HG03135 (cell line): ENCODE measurements around the gene CLDN2.
A peak's percentile ranks its signal among the peaks of the same experiment; 100 is the strongest.
"Not testable (repeated sequence)": the region's sequence is repeated elsewhere in the genome, so short reads cannot be mapped to it uniquely, and the experiment has no call there.

Experiments
- ATAC-seq: cut with Tn5 transposase; IDR thresholded peaks from one replicate; pipeline ENCODE4 v1.9.1; 2021; ENCODE audit warnings: mild to moderate bottlenecking, moderate library complexity; ENCODE audit not compliant: unreplicated experiment

CLDN2 gene

GRCh38 chrX:106919932-106920452 lies at the start of gene CLDN2:
Gene CLDN2, plus strand, starts transcription at chrX:106920402. Its CDS starts 7,827 bp downstream, at chrX:106928229.
- ATAC-seq, result no peak

GRCh38 chrX:106872796-106873195 lies 47.4 kb upstream of the CLDN2 start:
- not testable (repeated sequence) for ATAC-seq

GRCh38 chrX:106874075-106874474 lies 46.1 kb upstream of the CLDN2 start:
- ATAC-seq, result no peak

GRCh38 chrX:106875151-106875550 lies 45.1 kb upstream of the CLDN2 start:
- no peak for ATAC-seq

DNA sequence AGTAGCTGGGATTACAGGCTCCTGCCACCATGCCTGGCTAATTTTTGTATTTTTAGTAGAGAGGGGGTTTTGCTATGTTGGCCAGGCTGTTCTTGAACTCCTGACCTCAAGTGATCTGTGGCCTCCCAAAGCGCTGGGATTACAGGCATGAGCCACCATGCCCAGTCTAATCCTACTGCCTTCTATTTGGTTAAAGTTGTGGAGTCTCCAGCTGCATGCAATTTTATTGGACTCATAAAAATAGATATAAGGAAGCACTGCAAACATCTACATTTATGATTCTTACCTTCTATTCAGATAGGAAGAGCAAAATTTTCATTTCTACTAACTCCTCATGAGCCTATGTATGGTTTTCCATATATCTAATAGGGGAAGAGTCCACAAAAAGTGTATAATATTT lies 30.7 kb upstream of the CLDN2 start:
- ATAC-seq, result no peak

DNA sequence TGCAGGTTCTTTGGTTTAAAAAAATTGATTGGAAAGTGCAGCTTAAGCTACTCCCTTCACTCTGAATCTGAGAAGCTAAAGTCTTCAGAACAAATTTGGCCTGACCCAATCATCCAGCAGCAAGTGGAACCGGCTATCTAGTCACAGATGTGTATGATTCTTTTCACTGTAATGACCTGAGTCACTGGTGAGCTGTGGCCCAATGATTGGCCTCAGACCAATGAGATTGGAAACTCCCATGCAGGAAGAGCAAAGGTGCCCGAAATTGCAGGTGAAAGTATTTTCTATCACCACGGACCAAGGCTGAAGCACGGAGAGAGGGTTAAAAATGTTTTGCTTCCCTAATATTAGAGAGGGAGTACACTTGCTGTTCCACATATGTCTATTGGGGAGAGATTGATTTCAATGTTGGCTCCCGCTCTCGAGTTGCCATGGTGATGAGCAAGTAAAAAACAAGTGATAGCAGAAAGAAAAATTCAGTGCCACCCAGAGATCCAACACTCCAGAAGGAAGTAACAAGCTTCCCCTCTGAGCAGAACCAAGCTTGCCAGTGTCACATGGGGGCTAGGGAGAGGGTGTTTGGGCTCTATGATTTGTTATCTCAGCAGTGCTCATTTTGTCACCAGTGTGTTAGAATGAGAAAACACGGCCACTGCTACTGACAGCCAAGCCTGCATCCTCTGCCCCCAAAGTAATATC lies 28.3 kb upstream of the CLDN2 start:
- ATAC-seq, result no peak

- peak; percentile 81 for ATAC-seq
Measured at GRCh38 chrX:106894392-106894909, 25.8 kb upstream of the CLDN2 start.

- ATAC-seq, result no peak
Measured at GRCh38 chrX:106894978-106895452, 25.2 kb upstream of the CLDN2 start.

- no peak for ATAC-seq
Measured at GRCh38 chrX:106897259-106897658, 22.9 kb upstream of the CLDN2 start.

GRCh38 chrX:106898462-106898861 lies 21.7 kb upstream of the CLDN2 start:
- ATAC-seq, result peak; percentile 66

DNA sequence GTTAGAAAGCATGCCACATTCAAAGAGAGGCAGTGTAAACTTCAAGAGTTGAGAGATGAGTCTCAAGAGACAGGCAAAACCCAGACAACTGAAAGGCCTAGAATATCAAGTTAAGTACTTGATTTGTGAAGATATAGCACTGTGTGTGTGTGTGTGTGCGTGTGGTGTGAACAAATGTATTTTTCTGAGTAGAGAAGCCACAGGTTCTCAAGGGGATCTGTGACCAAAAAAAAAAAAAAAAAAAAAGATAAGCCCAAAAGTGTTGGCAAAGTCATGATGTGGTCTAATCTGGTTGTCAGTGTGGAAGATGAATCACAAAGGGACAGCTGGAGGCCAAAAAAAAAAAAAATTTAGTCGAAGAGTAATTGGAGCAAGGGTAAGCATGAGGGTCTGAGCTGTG lies 20.9 kb upstream of the CLDN2 start:
- ATAC-seq, result no peak

DNA sequence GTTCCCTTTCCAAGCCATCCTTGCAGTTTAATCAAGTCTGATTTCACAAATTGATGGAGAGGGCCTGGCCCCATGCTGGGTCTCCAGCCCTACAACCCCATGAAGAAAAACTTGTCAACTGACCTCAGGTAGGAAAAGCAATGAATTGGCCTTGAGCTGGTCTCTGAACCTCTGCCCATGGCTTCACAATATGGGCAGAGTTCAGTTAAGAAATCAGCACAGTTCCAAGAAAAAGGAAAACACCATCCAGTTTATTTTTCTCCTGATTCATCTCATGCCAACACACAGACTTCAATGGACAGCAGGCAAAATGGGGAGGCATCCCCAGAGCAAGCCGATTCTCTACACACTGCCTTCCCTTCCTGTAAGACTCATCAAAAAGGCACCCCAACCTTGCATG lies 20.4 kb upstream of the CLDN2 start:
- no peak for ATAC-seq

DNA sequence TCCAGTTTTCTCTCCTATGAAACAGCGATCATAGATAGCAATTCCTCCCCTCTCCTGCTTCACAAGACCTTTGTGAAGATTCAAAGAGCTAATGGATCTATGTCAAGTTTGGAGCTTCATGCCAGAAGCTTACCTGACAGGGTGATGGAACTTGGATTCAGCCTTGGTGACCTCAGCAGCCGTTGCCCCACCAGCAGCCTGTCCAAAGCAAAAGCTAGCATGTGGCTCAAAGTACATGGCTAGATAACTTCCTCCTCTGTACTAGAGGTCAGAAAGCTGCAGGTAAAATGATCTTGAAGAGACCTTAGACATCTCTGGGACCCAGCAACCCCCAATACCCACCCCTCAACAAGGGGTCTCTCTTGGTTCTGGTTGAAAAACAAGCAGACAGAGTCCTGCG lies 18.9 kb upstream of the CLDN2 start:
- ATAC-seq, result no peak

DNA sequence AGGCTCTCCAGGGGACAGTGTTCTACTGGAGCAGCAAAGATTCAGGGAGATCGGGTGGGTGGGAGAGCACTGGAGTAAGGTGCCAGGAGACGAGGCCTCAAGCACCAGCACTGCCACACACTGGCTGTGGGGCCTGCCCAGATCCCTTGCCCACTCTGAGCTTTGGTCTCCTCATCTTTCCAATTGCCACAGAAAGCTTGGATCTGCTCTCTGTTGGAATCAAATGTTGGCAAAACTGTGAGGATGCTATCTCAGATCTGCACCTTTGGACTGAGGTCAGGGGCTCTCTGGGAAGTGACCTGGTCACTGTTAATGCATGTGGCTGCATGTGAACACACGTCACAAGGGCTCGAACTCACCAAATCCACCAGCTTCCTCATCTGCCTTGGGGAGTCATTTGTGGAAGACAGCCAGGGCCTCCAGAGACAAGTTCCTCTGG lies 18.4 kb upstream of the CLDN2 start:
- no peak for ATAC-seq

GRCh38 chrX:106902684-106903083 lies 17.5 kb upstream of the CLDN2 start:
- ATAC-seq, result no peak

DNA sequence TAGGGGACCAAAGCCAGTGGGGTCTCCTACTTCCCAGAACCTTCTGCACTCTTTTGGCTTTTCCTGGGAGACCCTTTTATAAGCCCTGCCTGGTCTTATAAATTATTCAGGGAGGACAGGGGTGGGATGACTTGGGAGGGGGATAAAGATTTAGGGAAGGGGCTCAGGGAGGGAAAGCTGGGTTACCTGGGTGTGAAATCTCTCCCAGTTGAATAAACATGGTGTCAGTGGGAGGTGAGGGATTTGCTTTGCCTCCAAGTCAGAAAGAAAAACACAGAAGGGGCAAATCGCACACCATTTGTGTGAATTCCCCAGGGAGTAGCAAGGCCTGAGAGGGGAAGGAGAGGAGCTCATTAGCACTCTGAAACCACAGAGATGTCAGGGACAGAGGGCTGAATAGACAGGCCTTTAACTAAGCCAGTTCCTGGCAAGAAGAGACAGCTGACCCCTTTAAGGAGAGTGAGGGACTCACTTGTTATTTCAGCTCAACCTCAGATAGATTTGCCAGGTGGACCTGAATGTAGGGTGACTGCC lies 16.8 kb upstream of the CLDN2 start, which contains the start of gene RIPPLY1:
Gene RIPPLY1, minus strand, starts transcription at position 51 of the 534 bp plus-strand sequence. CDS start 54 bp downstream, outside the sequence.
- no peak for ATAC-seq

DNA sequence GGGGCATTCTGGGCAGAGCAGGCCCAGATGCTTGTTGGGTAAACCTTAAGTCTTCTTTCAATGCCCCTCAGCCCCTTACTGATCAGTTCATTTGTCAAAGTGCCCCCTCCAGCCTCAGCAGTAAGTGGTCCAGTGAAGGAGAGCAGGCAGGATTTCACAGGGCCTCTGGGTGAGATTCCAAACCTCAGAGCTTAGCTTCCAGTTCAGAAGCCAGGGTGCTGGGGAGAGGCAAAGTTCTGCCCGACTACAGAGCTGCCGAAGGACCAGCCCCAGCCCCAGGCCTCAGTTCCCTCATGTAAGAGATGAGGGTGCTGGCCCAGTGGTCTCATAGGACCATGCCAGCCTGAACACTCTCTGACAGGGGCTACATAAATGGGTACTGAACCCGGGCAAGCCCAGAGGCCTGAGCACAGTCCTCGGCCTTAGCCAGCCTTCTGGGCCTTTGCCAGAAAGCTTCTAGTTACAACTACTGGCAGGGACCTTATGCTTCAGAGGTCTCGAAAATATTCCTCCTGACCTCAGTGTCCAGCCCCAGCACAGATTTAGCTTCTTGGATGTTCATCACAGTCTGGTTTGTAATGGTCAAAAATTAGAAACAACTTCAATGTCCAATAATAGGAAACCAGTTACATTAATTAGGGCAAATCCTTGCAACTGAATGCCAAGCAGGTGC lies 16.2 kb upstream of the CLDN2 start:
- no peak for ATAC-seq

DNA sequence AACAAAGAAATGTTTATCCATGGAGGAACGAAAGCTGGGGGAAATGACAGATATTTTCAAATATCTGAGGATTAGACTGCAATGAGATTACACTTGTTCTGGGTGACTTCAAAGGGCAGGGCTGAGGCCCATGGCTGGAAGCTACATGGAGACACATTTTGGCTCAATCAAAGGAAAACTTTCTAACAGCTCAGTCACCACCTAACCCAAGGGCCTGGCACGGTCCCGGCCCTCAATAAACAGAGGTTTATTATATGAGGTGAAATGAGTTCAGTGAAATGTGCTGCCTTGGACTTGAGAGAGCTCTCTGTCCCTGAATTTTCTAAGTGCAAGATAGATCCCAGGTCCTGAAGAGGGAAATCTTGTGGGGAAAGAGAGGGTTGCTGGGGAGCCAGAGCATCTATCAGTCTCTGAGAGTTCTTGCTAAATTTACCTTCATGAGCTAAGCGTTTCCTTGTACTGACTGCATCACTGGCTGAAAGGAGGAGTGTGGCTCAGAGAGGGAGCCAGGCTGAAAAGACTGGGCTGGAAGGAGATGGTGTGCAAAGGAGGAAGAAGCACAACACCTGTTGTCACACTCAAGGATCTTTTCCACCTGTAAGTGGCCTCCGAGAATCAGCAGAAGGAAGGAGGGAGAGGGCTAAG lies 15.0 kb upstream of the CLDN2 start:
- ATAC-seq, result no peak

DNA sequence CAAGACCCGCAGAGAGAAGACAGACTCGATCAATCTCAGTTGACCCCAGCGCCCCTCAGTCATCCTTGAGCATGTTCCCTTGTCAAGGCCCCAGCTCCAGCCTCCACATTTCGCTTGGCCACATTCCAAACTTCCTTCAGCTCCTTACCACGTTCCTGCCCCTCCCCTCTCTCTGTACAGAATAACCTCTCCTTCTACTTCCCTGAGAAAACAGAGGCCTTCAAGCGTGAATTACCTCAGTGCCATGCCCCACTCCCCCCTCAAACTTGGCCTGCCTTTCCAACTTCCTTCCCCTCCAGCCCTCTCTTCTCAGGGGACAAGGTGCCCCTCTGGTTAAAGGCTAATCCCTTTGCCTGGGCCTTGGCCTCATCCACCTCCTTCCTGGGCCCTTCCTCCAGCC lies 13.8 kb upstream of the CLDN2 start:
- no peak for ATAC-seq

- no peak for ATAC-seq
Measured at GRCh38 chrX:106912864-106913263, 7.3 kb upstream of the CLDN2 start.
